Activated naive CD8-positive, alpha-beta T cell (primary cell): ENCODE results near the gene PRM1.

Source experiments
- H3K27ac Mint-ChIP-seq: one replicate; pipeline ENCODE4 v1.8.0; 2021; ENCODE audit warnings: mixed read lengths
- H3K27me3 Mint-ChIP-seq: one replicate; pipeline ENCODE4 v1.8.0; 2021; ENCODE audit warnings: mixed read lengths
- H3K36me3 Mint-ChIP-seq: one replicate; pipeline ENCODE4 v1.8.0; 2021; ENCODE audit warnings: mixed read lengths
- H3K4me1 Mint-ChIP-seq: one replicate; pipeline ENCODE4 v1.8.0; 2021; ENCODE audit warnings: low read depth, mixed read lengths
- H3K4me3 Mint-ChIP-seq: one replicate; pipeline ENCODE4 v1.8.0; 2021; ENCODE audit warnings: mild to moderate bottlenecking, mixed read lengths
- H3K9me3 Mint-ChIP-seq: one replicate; pipeline ENCODE4 v1.8.0; 2021; ENCODE audit warnings: low read depth, mixed read lengths

The PRM1 gene

DNA sequence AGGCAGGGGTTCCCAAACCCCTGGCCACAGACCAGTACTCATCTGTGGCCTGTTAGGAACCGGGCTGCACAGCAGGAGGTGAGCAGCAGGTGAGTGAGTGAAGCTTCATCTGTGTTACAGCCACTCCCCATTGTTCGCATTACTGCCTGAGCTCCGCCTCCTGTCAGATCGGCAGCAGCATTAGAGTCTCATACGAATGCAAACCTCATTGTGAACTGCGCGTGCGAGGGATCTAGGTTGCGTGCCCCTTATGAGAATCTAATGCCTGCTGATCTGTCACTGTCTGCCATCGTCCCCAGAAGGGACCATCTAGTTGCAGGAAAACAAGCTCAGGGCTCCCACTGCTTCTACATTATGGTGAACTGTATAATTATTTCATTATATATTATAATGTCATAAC is 39.0 kb upstream of the PRM1 start:
- Mint-ChIP-seq H3K27ac (no peak overlapping the region), H3K27me3 (no peaks in the 10 kb centered on the region), H3K4me3 (no peak overlapping the region), H3K9me3 (no peaks in the 10 kb centered on the region), H3K4me1 (peaks cover 4% of the 10 kb centered on the region), H3K36me3 (no peaks in the 10 kb centered on the region)

DNA sequence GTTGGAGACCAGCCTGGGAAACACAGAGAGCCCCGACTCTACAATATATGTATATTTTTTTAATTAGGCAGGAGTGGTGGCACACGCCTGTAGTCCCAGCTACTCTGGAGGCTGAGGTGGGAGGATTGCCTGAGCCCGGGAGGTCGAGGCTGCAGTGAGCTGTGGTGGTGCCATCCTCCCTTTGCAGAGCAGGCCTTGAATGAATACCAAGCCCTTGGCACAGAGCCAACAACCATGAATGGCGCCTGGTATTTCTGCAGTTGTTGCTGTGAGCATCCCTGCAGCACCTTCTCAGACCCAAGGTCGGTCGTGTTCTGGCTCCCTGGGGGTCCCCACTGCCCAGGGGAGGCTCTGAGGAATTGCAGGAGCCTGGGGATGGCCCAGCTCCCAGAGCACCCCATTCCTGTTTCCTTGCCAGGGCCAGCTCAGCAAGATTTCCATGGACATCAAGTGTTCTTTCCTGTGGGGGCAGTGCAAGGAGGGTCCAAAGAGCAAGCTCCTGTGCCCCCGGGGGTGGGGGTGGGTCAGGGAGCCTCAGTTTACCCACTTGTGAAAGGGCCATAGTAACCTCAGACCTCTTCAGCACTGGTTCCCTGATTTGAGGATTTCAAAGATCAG is 38.5 kb upstream of the PRM1 start:
- Mint-ChIP-seq H3K4me1 (no peaks in the 10 kb centered on the region), H3K27ac (no peak overlapping the region), H3K4me3 (no peak overlapping the region), H3K27me3 (no peaks in the 10 kb centered on the region), H3K9me3 (no peaks in the 10 kb centered on the region), H3K36me3 (no peaks in the 10 kb centered on the region)

DNA sequence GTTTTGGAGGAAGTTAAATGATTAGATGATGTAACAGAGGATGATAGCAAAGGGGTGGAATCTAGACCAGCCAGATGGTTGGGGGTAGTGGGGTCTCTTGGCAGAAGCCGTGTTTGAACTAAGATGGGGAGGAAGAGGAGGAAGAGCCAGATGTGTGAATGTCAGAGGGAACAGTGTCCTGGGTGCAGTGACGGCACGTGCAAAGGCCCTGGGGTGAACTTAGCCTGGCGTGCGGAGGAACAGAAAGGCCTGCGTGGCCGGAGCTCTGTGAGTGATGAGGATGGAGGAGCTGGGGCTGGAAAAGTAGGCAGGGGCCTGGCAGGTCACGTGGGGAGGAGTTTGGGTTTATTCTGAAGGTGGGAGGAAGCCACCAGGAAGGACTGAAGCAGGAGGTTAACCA is 37.7 kb upstream of the PRM1 start:
- Mint-ChIP-seq H3K4me3 (no peak overlapping the region), H3K9me3 (no peaks in the 10 kb centered on the region), H3K27me3 (no peaks in the 10 kb centered on the region), H3K36me3 (no peaks in the 10 kb centered on the region), H3K27ac (no peak overlapping the region), H3K4me1 (peaks cover 1% of the 10 kb centered on the region)

DNA sequence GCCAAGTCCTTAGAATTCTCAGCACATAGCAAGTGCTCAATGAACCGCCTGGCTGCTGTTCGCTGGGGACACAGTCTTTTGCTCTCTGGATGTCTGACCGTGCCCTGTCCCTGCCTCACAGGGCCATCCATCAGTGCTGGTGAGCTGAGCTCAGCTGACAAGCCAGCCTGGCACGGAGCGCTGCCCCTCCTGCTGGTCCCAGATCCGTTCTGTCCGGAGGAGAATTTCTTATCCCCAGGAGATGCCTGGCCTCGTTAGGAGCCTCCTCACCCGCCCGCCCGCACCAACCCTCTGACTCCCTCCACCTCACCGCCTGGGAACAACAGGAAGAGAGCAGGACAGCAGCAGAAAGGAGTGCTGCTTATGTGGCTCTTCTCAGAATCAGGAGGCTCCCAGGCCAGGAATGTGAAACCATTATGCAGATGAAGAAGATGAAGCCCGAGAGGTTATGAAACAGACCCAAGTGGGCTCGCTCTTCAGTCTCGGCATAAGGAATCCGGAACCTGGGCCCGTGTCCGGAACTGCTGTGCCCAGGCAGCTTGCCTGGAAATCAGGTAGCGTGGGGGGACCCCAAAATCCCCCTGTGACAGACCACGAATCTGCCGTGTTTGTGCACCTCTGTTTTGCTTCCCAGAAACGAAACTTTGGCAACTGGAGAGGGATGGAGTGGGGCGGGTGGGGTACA is 35.3 kb upstream of the PRM1 start:
- H3K4me3 Mint-ChIP-seq, result no peak overlapping the region
- no peaks in the 10 kb centered on the region for H3K36me3 Mint-ChIP-seq
- H3K9me3 Mint-ChIP-seq, result no peaks in the 10 kb centered on the region
- no peak overlapping the region for H3K27ac Mint-ChIP-seq
- H3K27me3 Mint-ChIP-seq, result no peaks in the 10 kb centered on the region
- H3K4me1 Mint-ChIP-seq, result peaks cover 23% of the 10 kb centered on the region

DNA sequence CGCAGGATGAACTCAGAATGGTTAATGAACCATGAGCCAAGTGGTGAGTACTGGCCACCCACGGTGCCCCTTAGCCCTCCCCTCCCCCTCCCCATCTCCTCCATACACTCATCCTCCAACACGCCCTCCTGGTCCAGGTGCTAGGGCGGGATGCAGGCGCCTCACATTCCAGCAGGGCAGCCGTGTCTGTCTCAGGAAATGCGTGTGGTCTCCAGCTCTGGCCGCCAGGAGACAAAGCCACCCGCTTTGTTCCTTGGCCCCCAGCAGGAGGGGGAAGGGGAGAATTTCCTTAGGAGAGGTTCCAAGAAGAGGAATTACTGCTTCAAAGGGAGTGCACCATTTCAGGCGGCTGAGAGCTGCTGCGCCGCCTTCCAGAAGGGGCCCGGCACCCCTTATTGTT is 34.4 kb upstream of the PRM1 start:
- Mint-ChIP-seq H3K27ac (no peak overlapping the region), H3K4me3 (no peak overlapping the region), H3K36me3 (no peaks in the 10 kb centered on the region), H3K4me1 (peaks cover 32% of the 10 kb centered on the region), H3K27me3 (no peaks in the 10 kb centered on the region), H3K9me3 (no peaks in the 10 kb centered on the region)

DNA sequence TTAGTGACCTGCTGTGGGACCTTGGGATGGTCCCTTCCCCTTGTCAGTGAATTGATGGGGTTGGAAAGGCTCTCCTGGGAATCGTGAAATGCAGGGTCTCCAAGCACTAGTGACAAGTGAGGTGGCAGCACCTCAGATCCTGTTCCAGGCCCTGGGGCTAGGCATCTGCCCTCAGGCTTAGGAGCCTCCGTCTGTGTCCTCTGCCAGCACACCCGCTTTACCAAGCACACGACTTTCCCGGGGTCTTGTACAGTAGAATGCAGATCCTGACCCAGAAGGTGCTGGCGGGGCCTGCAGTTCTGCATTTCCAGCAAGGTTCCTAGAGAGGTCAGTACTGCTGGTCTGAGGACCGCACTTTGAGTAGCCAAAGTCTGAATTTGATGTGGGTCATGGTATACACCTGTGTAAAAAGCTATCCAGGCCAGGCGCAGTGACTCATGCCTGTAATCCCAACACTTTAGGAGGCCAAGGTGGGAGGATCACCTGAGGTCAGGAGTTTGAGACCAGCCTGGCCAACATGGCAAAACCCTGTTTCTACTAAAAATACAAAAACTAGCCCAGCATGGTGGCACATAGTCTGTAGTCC is 33.3 kb upstream of the PRM1 start:
- H3K27ac Mint-ChIP-seq, result no peak overlapping the region
- H3K27me3 Mint-ChIP-seq, result no peaks in the 10 kb centered on the region
- peaks cover 39% of the 10 kb centered on the region for H3K4me1 Mint-ChIP-seq
- no peak overlapping the region for H3K4me3 Mint-ChIP-seq
- no peaks in the 10 kb centered on the region for H3K36me3 Mint-ChIP-seq
- no peaks in the 10 kb centered on the region for H3K9me3 Mint-ChIP-seq

DNA sequence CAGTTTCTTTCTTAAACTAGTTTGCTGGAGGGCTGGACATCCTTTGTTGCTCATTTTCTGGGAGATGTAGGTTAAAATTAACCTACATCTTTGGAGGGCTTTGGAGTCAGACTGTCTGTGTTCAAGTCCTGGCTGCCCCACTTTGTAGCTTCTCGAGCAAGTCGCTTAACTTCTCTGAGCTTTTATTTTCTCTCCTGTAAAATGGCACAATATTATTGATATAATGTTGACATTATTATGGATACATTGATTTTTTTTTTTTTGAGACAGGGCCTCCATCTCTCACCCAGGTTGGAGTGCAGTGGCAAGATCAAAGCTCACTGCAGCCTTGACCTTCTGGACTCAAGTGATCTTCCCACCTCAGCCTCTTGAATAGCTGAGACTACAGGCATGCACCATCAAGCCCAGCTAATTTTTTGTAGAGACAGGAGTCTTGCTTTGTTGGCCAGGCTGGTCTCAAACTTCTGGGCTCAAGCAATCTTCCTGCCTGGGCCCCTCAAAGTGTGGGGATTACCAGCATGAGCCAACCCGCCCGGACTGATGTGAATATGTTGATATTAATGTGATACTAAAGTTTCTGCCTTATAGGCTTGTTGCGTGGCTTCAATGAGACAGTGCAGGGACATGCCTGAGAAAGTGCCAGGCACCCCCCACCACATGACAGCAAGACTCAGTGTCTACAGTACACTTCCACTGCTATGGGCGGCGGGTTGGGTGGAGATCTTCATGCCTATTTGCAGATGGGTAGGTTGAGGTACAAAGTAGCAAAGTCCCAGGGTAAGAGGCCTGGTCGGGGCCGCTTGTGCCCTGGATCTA is 32.6 kb upstream of the PRM1 start:
- Mint-ChIP-seq H3K9me3 (no peaks in the 10 kb centered on the region), H3K4me1 (peaks cover 41% of the 10 kb centered on the region), H3K27me3 (no peaks in the 10 kb centered on the region), H3K4me3 (no peak overlapping the region), H3K27ac (no peak overlapping the region), H3K36me3 (no peaks in the 10 kb centered on the region)

DNA sequence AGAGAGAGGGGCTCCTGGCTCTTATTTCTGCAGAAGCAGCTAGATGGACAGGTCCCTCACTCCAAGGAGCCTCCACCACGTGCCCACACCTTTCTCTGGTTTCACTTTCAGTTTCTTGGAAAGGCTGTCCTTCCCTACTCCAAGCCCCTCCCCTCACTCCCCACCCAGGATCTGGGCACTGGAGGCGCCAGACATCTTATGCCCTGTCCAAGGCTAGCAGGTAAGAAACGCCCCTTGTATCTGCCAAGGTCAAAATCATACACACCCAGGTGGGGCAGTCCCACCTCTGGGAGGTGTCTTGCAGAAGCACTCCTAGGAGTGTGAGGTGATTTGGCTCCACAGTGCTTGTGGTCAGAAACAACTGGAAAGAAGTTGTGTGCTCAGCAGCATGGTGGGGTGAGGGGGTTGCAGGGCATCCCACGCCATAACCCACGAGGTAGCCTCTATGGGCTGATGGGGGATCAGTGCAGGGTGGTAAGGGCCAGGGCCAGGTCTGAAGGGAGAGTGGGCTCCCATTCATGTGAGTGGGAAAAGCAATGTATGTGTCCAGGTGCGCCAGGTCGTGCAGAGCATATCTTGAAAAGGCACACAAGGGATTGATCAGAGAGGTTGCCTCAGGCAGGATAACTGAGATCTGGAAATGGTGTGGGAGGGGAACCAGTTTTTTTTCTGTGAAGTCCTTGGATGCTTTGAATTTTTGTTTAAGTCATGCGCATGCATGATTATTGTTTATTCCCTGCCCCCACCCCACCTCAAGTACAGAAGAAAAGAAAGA is 31.8 kb upstream of the PRM1 start:
- Mint-ChIP-seq H3K36me3 (no peaks in the 10 kb centered on the region), H3K4me1 (peaks cover 45% of the 10 kb centered on the region), H3K27ac (peak overlapping the region; percentile 50), H3K9me3 (no peaks in the 10 kb centered on the region), H3K27me3 (no peaks in the 10 kb centered on the region), H3K4me3 (no peak overlapping the region)

DNA sequence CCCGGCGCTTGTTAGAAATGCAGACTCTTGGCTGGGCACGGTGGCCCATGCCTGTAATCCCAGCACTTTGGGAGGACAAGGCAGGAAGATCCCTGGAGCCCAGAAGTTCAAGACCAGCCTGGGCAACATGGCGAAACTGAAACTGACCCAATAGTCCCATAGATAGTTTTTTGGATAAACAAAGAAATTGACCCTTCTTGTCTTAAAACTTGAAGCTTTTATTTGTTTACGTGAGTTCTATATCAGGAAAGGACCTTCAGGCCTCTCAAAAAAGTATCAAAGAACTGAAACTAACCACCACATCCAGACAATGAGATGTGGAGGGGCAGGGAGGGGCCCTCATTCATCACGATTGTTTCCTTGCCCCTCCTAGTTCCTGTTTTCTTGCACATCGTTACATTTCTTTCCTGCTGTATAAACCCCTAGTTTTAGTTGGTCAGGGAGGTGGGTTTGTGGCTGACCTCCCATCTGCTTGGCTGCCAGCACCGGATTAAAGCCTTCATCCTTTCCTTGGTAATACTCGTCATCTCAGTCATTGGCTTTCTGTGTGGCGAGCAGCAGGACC is 29.9 kb upstream of the PRM1 start:
- Mint-ChIP-seq H3K9me3 (no peaks in the 10 kb centered on the region), H3K4me1 (peaks cover 48% of the 10 kb centered on the region), H3K4me3 (peak overlapping the region; percentile 69), H3K27me3 (no peaks in the 10 kb centered on the region), H3K36me3 (no peaks in the 10 kb centered on the region), H3K27ac (peak overlapping the region; percentile 76)

DNA sequence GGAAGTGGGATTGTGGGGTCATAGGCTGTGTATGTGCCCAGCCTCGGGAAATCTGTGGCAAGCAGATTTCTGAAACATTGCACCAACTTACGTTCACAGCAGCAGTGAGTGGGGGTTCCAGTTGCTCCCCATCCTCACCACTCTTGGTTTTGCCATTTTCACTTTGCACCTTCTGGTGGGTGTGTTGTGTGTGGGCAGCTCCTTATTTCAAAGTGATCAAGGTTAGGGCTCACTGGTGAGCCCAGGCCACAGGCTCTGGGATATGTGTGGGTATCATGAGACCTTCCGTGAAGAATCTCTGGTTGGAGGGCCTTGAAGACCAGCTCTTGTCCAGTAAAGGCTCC is 29.5 kb upstream of the PRM1 start:
- H3K27ac Mint-ChIP-seq, result peak overlapping the region; percentile 76
- no peak overlapping the region for H3K4me3 Mint-ChIP-seq
- peaks cover 48% of the 10 kb centered on the region for H3K4me1 Mint-ChIP-seq

DNA sequence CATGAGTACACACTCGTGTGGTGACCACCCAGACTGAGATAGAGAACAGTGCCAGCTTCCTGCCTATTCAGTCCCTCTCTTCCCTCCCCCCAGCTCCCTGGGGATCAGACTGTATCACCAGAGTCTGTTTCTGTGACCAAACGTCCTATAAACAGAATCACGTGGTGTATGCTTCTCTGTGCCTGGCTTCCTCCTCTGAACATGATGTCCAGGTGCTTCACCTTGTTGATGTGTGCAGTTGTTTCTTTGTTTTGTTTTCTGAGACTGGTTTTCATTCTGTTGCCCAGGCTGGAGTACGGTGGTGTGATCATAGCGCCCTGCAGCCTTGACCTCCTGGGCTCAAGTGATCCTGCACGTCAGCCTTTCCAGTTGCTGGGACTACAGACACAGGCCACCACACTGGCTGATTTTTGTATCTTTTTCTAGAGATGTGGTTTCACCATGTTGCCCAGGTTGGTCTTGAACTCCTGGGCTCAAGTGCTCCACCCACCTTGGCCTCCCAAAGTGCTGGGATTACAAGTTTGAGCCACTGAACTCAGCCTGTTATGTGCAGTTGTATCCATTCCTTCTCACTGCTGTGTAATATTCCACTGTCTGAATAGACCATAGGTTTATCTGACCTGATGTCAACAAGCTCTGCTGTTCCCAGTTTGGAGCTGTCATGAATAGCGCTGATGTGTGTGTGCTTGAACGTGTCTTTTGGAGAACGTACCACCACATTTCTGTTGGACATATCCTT is 28.9 kb upstream of the PRM1 start:
- Mint-ChIP-seq H3K27ac (no peak overlapping the region), H3K4me3 (no peak overlapping the region), H3K9me3 (no peaks in the 10 kb centered on the region)

More for the DNA sequence above, 29.5 kb upstream of the PRM1 start:
- no peaks in the 10 kb centered on the region for H3K9me3 Mint-ChIP-seq
- H3K36me3 Mint-ChIP-seq, result no peaks in the 10 kb centered on the region
- H3K27me3 Mint-ChIP-seq, result no peaks in the 10 kb centered on the region

DNA sequence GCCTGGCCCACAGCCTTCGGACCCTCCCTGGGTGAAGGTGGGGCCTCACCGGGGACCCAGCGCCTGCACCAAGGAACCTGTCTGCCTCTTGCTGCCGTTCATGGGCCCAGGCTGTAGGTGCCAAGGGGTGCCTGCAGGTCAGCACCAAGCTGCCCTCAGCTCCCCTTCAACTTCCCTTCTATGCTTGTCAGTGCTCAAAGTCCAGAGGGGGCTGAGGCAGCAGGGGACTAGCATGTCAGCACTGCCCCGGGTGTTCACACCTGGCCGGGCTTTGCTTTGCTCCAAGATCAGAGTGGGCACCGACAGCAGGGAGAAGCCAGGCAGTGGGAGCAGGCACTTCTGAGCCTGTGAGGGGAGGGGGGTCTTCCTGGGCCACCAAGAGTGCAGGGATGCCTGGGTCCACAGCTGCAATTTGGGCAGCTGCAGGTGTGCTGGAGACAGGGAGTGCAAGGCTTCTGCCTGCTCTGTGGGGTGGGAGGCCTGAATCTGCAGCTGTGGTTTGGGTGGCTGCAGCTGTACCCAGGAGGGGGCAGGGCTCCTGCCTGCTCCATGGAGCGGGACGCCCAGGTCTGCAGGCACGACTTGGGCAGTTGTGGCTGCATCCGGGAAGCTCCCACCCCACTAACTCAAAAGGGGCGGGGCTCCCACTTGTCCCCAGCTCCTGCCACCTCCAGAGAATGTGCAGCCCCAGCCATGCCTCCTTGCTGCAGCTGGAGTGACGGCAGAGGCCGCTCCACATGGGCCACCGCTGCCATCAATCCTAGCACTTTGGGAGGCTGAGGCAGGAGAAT is 27.6 kb upstream of the PRM1 start:
- Mint-ChIP-seq H3K36me3 (no peaks in the 10 kb centered on the region), H3K9me3 (no peaks in the 10 kb centered on the region), H3K4me3 (no peak overlapping the region), H3K4me1 (peaks cover 45% of the 10 kb centered on the region), H3K27ac (no peak overlapping the region), H3K27me3 (no peaks in the 10 kb centered on the region)

More for the DNA sequence above, 28.9 kb upstream of the PRM1 start:
- no peaks in the 10 kb centered on the region for H3K27me3 Mint-ChIP-seq
- peaks cover 48% of the 10 kb centered on the region for H3K4me1 Mint-ChIP-seq
- no peaks in the 10 kb centered on the region for H3K36me3 Mint-ChIP-seq
